Endothelial cell of umbilical vein (primary cell): Measurements from ENCODE around the gene PRRT1. TPM values are rescaled to one million over a fixed set of nuclear protein-coding genes. Genes with fewer than 3 reads are reported as not detected.
A peak's percentile ranks its signal among the peaks of the same experiment; 100 is the strongest.

Experiments
- BruUV-seq: library from RNA; stranded (reverse); fragments of 400-500 nt; replicated peaks from 2 replicates; lab custom pipeline; 2021; lab: Mats Ljungman, UMichigan
- CTCF ChIA-PET: fragments of 300-600, 350-600 bp; sonication (Branson Sonifier 250); formaldehyde crosslinking; loops from one replicate; lab custom pipeline; 2021; ENCODE audit warnings: antibody characterized with exemption, inconsistent platforms; lab: Charles Lee
- POLR2A ChIA-PET: fragments of 300-600, 350-600 bp; sonication (Branson Sonifier 250); formaldehyde crosslinking; loops from one replicate; lab custom pipeline; 2021; ENCODE audit warnings: antibody characterized with exemption, inconsistent platforms; lab: Charles Lee
- DNase-seq: peaks from one replicate; pipeline ENCODE4 v3.0.0-alpha.2; 2011; ENCODE audit warnings: low read depth, low spot score
- FAIRE-seq: peaks from 2 replicates; lab custom pipeline; 2011; peaks lifted over from hg19 to GRCh38; lab: Jason Lieb, UNC
- H2AFZ ChIP-seq: 2 replicates; pipeline ENCODE4 v1.6.0; 2012; ENCODE audit warnings: low read depth, low read length, control low read depth, inconsistent platforms
- H3K27ac ChIP-seq: 2 replicates; pipeline ENCODE4 v1.5.1; 2011; ENCODE audit warnings: low read depth, mild to moderate bottlenecking, control low read depth, low read length, moderate library complexity; ENCODE audit not compliant: insufficient read depth
- H3K27me3 ChIP-seq, 2 experiments: 2 replicates each; pipeline versions ENCODE4 v1.6.0 to v1.6.1; 2011; ENCODE audit warnings: low read length in 2 of 2, mixed read lengths in 1 of 2; ENCODE audit not compliant: control insufficient read depth in 2 of 2, insufficient read depth in 2 of 2
- H3K36me3 ChIP-seq, 2 experiments: 2 replicates in 1 of 2; 3 replicates in 1 of 2; pipeline ENCODE4 v1.5.1; 2011; ENCODE audit warnings: low read length in 2 of 2, mild to moderate bottlenecking in 1 of 2, moderate library complexity in 1 of 2; ENCODE audit not compliant: control insufficient read depth in 2 of 2, insufficient read depth in 2 of 2; ENCODE audit errors: extremely low read depth in 1 of 2
- H3K4me1 ChIP-seq: 3 replicates; pipeline ENCODE4 v1.5.1; 2011; ENCODE audit warnings: mild to moderate bottlenecking, low read length; ENCODE audit not compliant: control insufficient read depth, insufficient read depth; ENCODE audit errors: extremely low read depth
- H3K4me2 ChIP-seq: 2 replicates; pipeline ENCODE4 v1.6.1; 2011; ENCODE audit warnings: low read length, control low read depth, mixed read lengths; ENCODE audit not compliant: insufficient read depth
- H3K4me3 ChIP-seq, 3 experiments: fragments of 200-600 bp in 1 of 3; sonication (generic), shearing (Covaris generic) in 1 of 3; replicated peaks in 1 of 3; 2 replicates each; pipeline ENCODE4 v1.5.1; 2011 to 2016; ENCODE audit warnings: control low read depth in 3 of 3, low read length in 3 of 3, mild to moderate bottlenecking in 2 of 3, inconsistent platforms in 1 of 3, low read depth in 1 of 3, moderate library complexity in 1 of 3; ENCODE audit not compliant: insufficient read depth in 1 of 3
- H3K79me2 ChIP-seq: 2 replicates; pipeline ENCODE4 v1.6.0; 2012; ENCODE audit warnings: low read length, inconsistent platforms; ENCODE audit not compliant: control insufficient read depth, insufficient read depth
- H3K9ac ChIP-seq: replicated peaks from 2 replicates; pipeline ENCODE3; 2011; ENCODE audit warnings: low read length, control low read depth; ENCODE audit not compliant: insufficient read depth; ENCODE audit errors: extremely low read depth
- H3K9me1 ChIP-seq: replicated peaks from 3 replicates; pipeline ENCODE4 v1.6.0; 2011; ENCODE audit warnings: mild to moderate bottlenecking, low read length; ENCODE audit not compliant: control insufficient read depth, insufficient read depth; ENCODE audit errors: extremely low read depth
- H3K9me3 ChIP-seq: replicated peaks from 2 replicates; pipeline ENCODE4 v1.5.1; 2012; ENCODE audit warnings: low read length, inconsistent platforms; ENCODE audit not compliant: control insufficient read depth, insufficient read depth
- H4K20me1 ChIP-seq: replicated peaks from 2 replicates; pipeline ENCODE3; 2011; ENCODE audit warnings: mild to moderate bottlenecking, low read length; ENCODE audit not compliant: control insufficient read depth, insufficient read depth; ENCODE audit errors: extremely low read depth
- GATA2 ChIP-seq: IDR thresholded peaks from 2 replicates; pipeline ENCODE4 v1.7.0; 2011; ENCODE audit warnings: low read depth, mild to moderate bottlenecking, moderate library complexity, mixed read lengths, low read length; ENCODE audit not compliant: insufficient read length, insufficient read depth
- POLR2A ChIP-seq: IDR thresholded peaks from 2 replicates; pipeline ENCODE4 v1.6.1; 2012; ENCODE audit warnings: low read depth, mild to moderate bottlenecking, control low read depth, low read length
- POLR2AphosphoS5 ChIP-seq: IDR thresholded peaks from 2 replicates; pipeline ENCODE4 v1.6.1; 2012; ENCODE audit warnings: low read depth, mild to moderate bottlenecking, control low read depth, low read length, moderate library complexity; ENCODE audit not compliant: insufficient read depth
- dilution Hi-C: fragments of 300-500 bp; cut with MboI; formaldehyde crosslinking; loops from one replicate; pipeline ENCODE4 v1.15.0; 2019; ENCODE audit warnings: low sequenced_read_pairs; ENCODE audit not compliant: extremely low pct_ligation_motif_present
- intact Hi-C: fragments of 100-400 bp; cut with micrococcal nuclease; formaldehyde crosslinking; loops from one replicate; pipeline ENCODE4 v1.10.0; 2022
- polyA plus RNA-seq, 4 experiments: library from polyadenylated mRNA; depleted of rRNA in 3 of 4; stranded (reverse) in 3 of 4; unstranded in 1 of 4; fragments of >200 nt; gene quantifications; 2 replicates each; pipeline versions ENCODE4 v1.2.1 to v1.2.3, GENCODE V29; 2011 to 2012; ENCODE audit warnings: missing spikeins in 1 of 4
- total RNA-seq: library from RNA; stranded (reverse); gene quantifications from 2 replicates; pipeline ENCODE4 v1.2.3, GENCODE V29; 2021

Gene PRRT1
- total and polyA plus RNA-seq, 2 donors (not counting 3 experiments of a cell fraction or from before 2014, with no cell fraction given) = 0.55 to 1.3 TPM

- H3K4me1 ChIP-seq = peaks cover 19% of the 10 kb centered on the region
- H3K9me1 ChIP-seq = no peaks in the 10 kb centered on the region
- no peaks in the 10 kb centered on the region for H3K27me3 ChIP-seq
- TF ChIP-seq GATA2 (no peak), POLR2A (no peak)
- FAIRE-seq (no peak), DNase-seq (no peak)
- H3K79me2 ChIP-seq = no peaks in the 10 kb centered on the region
- no peak overlapping the region for H2AFZ ChIP-seq
- intact Hi-C loops = loop anchor here (10.0 kb wide), 2 partner anchors 154 to 534 kb away; partner anchors contain the start of genes C6orf47, CSNK2B, GPANK1 and LY6G5B
- no peak overlapping the region for H3K9ac ChIP-seq
- no peak overlapping the region for H3K4me3 ChIP-seq
- H3K27ac ChIP-seq = peak overlapping the region; percentile 13
- dilution Hi-C loops = no loop called here
- no TSS peak for BruUV-seq
- ChIA-PET POLR2A (no interaction called here), CTCF (interaction anchor here (1.0 kb wide), 1 partner anchor 640 kb away, joined by 3 read pairs; the partner anchor contains the start of gene TAP2)
- H3K36me3 ChIP-seq = peaks cover 2 to 5% of the 10 kb centered on the region in 2 experiments
- H3K4me2 ChIP-seq = no peak overlapping the region
- no peaks in the 10 kb centered on the region for H3K9me3 ChIP-seq
- no peaks in the 10 kb centered on the region for H4K20me1 ChIP-seq
Measured at GRCh38 chr6:32198345-32198696, 46.6 kb upstream of the PRRT1 start.

- intact Hi-C loops = loop anchor here (1.0 to 10.0 kb wide), 5 partner anchors 48 to 532 kb away; partner anchors contain the start of genes C6orf47, CSNK2B, GPANK1 and LY6G5B
- H3K9me1 ChIP-seq = no peaks in the 10 kb centered on the region
Measured at GRCh38 chr6:32196682-32197616, 45.2 kb upstream of the PRRT1 start.

More at GRCh38 chr6:32196682-32197616, 45.2 kb upstream of the PRRT1 start:
- CTCF ChIA-PET = interaction anchor here (0.9 to 1.6 kb wide), 5 partner anchors 45 to 641 kb away, joined by 3 to 7 read pairs (median 3); partner anchors contain the start of genes PRRT1 and TAP2
- TF ChIP-seq GATA2 (no peak), POLR2AphosphoS5 (peak; percentile 48)
- Histone ChIP-seq H2AFZ (no peak overlapping the region), H3K27me3 (no peaks in the 10 kb centered on the region), H3K4me2 (peak overlapping the region; percentile 13), H3K4me1 (peaks cover 29% of the 10 kb centered on the region), H3K79me2 (peaks cover 3% of the 10 kb centered on the region), H3K9me3 (no peaks in the 10 kb centered on the region), H3K27ac (peak overlapping the region; percentile 99), H3K4me3 (peak overlapping the region in 2 of 3 experiments; percentile 6 to 48), H3K9ac (peak overlapping the region; percentile 99), H3K36me3 (peaks cover 2 to 5% of the 10 kb centered on the region in 2 experiments), H4K20me1 (no peaks in the 10 kb centered on the region)
- dilution Hi-C loops = no loop called here
- BruUV-seq = no TSS peak
- FAIRE-seq = no peak
- POLR2A ChIA-PET = interaction anchor here (0.6 to 1.6 kb wide), 3 partner anchors 18 to 48 kb away, joined by 3 to 4 read pairs (median 4); no protein-coding TSS in a partner anchor
- DNase-seq = peak; percentile 53
